NCI-H128 (cell line): Measurements from ENCODE around the gene MARCKSL1.
"Not testable (repeated sequence)": the region's sequence is repeated elsewhere in the genome, so short reads cannot be mapped to it uniquely, and the experiment has no call there.

ENCODE experiments used
- DNase-seq: peaks from one replicate; lab custom pipeline; 2025; ENCODE audit not compliant: unreplicated experiment; lab: John Stamatoyannopoulos, UW

MARCKSL1 gene

GRCh38 chr1:32291145-32291707, 44.8 kb downstream of the MARCKSL1 start:
- no peak for DNase-seq

- no peak for DNase-seq
Observed at GRCh38 chr1:32289256-32289655, 46.8 kb downstream of the MARCKSL1 start.

GRCh38 chr1:32286763-32287162, 49.3 kb downstream of the MARCKSL1 start:
- DNase-seq = no peak

- no peak for DNase-seq
Observed at GRCh38 chr1:32285658-32286057, 50.4 kb downstream of the MARCKSL1 start.

GRCh38 chr1:32284777-32285176, 51.3 kb downstream of the MARCKSL1 start:
- DNase-seq = not testable (repeated sequence)
